Lower leg skin (tissue), 4 donors: Measurements from ENCODE around the gene SWAP70. TPM values are rescaled to one million over a fixed set of nuclear protein-coding genes. Genes with fewer than 3 reads are reported as not detected.

Experiments used
- DNase-seq, 2 donors: peaks; one replicate each; pipeline ENCODE4 v3.0.0-alpha.2; 2019; ENCODE audit warnings: low spot score in 2 of 2
- H3K4me3 ChIP-seq: fragments of 200-600 bp; sonication (generic); 2 replicates; pipeline ENCODE4 v1.5.1; 2017; ENCODE audit warnings: mild to moderate bottlenecking, low read depth; ENCODE audit not compliant: poor library complexity, severe bottlenecking
- POLR2A ChIP-seq, 2 donors: fragments of 450-650 bp; IDR thresholded peaks; one replicate each; pipeline ENCODE4 v1.6.1; 2016 to 2017; ENCODE audit warnings: antibody characterized with exemption in 2 of 2, mild to moderate bottlenecking in 1 of 2, moderate library complexity in 1 of 2
- WGBS, 2 donors: methylation state at CpG; one replicate each; pipeline ENCODE4 v1.1.5; 2018; 5-methylcytosine and 5-hydroxymethylcytosine counted together
- intact Hi-C: fragments of 100-400 bp; cut with DNase I; formaldehyde crosslinking; loops from one replicate; pipeline ENCODE4 v1.15.0; 2023; ENCODE audit warnings: low total_unique reads
- total RNA-seq, 4 donors: library from RNA; depleted of rRNA; stranded (reverse); fragments of >200 nt; gene quantifications; one replicate each; pipeline ENCODE4 v1.1.0, GENCODE V29; 2016
- TF ChIP-seq, protein P1 (sequence below), 3 donors: fragments of 450-650 bp; IDR thresholded peaks; one replicate each; pipeline ENCODE4 v1.5.1; 2016; ENCODE audit warnings: antibody characterized with exemption in 3 of 3, mild to moderate bottlenecking in 3 of 3, moderate library complexity in 2 of 3

SWAP70 gene
- total RNA-seq, 4 donors from 2014 or later = 40.8 to 83.1 (median 56.3) TPM

DNA sequence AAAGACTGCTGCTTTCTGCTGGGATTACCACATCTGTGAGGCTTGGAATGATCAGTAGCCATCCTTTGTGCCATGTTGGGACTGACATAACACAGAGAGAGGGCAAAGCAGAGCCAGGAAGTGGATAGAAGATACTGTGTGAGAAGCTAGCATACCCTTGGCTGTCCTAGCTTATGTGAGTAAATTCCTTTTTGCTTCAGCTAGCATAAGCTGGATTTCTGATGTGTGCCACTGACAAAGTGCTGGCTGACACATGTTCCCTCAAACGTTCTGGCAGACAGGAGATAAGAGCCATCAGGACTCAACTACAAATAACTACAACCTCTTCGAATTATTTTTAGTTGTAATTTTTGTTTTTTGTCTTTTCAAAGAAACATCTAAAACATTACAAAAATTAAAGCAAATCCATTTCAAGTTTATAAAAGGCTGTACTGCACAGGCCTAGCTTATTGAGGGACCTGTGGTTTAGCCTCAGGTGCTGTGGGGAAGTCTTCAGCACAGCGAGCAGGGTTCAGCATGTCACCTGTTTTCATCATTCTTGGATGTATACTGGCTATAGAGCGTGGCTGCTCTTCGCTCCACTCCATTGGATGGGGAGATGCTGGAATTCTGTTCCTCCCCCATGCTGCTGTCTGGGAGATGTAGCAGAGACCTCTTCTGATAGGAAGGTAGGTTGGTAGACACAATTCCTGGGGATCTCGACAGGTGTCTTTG is 120.9 kb downstream of the SWAP70 start:
- 79 to 80% methylated on average over 6 of the region's 6 CpGs for WGBS, 2 donors
- intact Hi-C loops = no loop called here
- TF ChIP-seq POLR2A (IDR thresholded peaks at IDR 0.05) = no peak
- TF ChIP-seq, protein P1, sequence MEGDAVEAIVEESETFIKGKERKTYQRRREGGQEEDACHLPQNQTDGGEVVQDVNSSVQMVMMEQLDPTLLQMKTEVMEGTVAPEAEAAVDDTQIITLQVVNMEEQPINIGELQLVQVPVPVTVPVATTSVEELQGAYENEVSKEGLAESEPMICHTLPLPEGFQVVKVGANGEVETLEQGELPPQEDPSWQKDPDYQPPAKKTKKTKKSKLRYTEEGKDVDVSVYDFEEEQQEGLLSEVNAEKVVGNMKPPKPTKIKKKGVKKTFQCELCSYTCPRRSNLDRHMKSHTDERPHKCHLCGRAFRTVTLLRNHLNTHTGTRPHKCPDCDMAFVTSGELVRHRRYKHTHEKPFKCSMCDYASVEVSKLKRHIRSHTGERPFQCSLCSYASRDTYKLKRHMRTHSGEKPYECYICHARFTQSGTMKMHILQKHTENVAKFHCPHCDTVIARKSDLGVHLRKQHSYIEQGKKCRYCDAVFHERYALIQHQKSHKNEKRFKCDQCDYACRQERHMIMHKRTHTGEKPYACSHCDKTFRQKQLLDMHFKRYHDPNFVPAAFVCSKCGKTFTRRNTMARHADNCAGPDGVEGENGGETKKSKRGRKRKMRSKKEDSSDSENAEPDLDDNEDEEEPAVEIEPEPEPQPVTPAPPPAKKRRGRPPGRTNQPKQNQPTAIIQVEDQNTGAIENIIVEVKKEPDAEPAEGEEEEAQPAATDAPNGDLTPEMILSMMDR (IDR thresholded peaks at IDR 0.05) = no peak
- H3K4me3 ChIP-seq = no peak overlapping the region
- no peak for DNase-seq

DNA sequence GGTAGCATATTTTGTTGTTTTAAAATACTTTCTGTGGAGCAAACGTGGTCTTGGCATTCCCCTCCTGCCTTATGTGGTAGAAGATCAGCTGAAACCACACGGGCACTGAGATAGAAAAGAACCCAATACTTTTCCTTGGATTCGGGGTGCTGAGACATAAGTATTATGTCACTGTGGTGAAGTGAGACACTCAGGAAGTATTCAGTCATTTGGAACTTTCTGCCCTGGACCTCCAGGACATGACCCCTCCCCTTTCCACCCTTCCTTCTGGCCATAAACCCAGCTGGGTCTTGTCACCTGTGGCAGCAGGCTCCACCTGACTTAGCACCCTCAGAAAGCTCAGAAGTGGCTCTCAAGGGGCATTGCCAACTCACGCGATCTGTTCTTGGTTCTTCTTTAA is 123.4 kb downstream of the SWAP70 start:
- H3K4me3 ChIP-seq = no peak overlapping the region
- no peak for DNase-seq
- 92 to 95% methylated on average over 5 of the region's 5 CpGs for WGBS, 2 donors
- intact Hi-C loops = no loop called here
- TF ChIP-seq POLR2A (IDR thresholded peaks at IDR 0.05) = no peak
- TF ChIP-seq, protein P1 (IDR thresholded peaks at IDR 0.05) = no peak

DNA sequence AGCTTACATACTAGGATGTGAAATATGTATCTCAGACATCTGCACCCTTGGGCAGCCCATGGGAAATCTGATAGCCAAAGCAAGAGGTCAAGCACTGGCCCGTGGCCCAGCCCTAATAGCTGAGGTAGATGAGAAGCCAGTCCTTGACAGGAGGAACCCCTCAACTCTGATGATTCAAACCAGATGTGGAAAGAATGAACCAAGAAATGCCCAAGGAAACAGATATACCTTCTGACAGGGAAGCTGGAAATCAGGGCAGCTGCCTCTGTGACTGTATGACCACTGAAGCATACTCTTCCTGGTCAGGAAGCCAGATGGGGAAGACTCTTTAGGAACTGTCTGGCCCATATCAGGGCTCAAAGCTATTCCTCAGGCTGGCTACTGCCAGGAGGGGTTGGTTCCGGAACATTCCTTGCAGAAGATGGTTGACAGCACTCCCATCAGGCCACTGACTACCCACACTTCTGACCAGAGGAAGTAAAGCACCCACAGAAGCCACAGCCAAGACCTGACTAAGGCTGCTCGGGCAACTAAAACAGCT is 124.2 kb downstream of the SWAP70 start:
- H3K4me3 ChIP-seq = no peak overlapping the region
- TF ChIP-seq, protein P1 (IDR thresholded peaks at IDR 0.05) = no peak
- TF ChIP-seq POLR2A (IDR thresholded peaks at IDR 0.05) = no peak
- no peak for DNase-seq
- 76 to 83% methylated on average over 3 of the region's 3 CpGs for WGBS, 2 donors
- intact Hi-C loops = no loop called here

DNA sequence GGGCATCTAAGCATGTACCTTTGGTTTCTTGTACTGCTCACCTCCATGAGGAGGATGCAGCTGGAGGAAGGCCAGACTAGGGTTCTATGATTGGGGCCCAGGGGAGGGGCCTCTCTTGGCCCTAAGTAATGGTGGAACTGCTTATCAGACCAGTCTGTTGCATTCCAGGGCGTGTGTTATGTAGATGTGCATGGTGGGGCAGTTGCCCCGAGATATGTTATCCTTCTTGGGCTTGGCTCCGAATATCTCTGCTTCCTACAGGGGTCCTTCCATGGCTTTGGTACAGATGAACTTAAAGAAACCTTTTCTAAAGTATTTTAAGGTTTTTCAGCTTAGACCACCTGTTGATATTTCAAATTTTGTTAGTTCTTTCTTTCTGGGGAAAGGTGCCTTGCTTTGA is 126.0 kb downstream of the SWAP70 start:
- H3K4me3 ChIP-seq = no peak overlapping the region

GRCh38 chr11:9790703-9791102 is 126.8 kb downstream of the SWAP70 start:
- 77 to 80% methylated on average over 3 of the region's 3 CpGs for WGBS, 2 donors
- H3K4me3 ChIP-seq = no peak overlapping the region
- TF ChIP-seq, protein P1 (IDR thresholded peaks at IDR 0.05) = no peak
- no peak for TF ChIP-seq POLR2A (IDR thresholded peaks at IDR 0.05)
- DNase-seq = no peak
- intact Hi-C loops = no loop called here

More for the DNA sequence above, 126.0 kb downstream of the SWAP70 start:
- DNase-seq = no peak
- TF ChIP-seq POLR2A (IDR thresholded peaks at IDR 0.05) = no peak
- TF ChIP-seq, protein P1 (IDR thresholded peaks at IDR 0.05) = no peak
- intact Hi-C loops = no loop called here
- WGBS, 2 donors = 96 to 100% methylated on average over 3 of the region's 3 CpGs
